SU-DHL-6 (cell line): ENCODE data around the gene PLXDC2.

ENCODE experiments used
- H2AFZ ChIP-seq: fragments of 200-600 bp; sonication (generic); 2 replicates; pipeline ENCODE4 v1.6.1; 2014; ENCODE audit warnings: low read depth, mild to moderate bottlenecking, moderate library complexity, mixed read lengths, antibody characterized with exemption, low read length; ENCODE audit not compliant: severe bottlenecking
- H3F3A ChIP-seq: fragments of 200-600 bp; shearing (Covaris generic); 2 replicates; pipeline ENCODE4 v1.6.0; 2016; ENCODE audit warnings: antibody characterized with exemption, mild to moderate bottlenecking; ENCODE audit not compliant: insufficient read depth
- H3K27ac ChIP-seq: fragments of 200-600 bp; sonication (generic); 2 replicates; pipeline ENCODE4 v1.5.1; 2016; ENCODE audit warnings: low read depth, mild to moderate bottlenecking, low read length, moderate library complexity, mixed read lengths
- H3K27me3 ChIP-seq: fragments of 200-600 bp; sonication (generic), shearing (Covaris generic); 2 replicates; pipeline ENCODE4 v1.6.0; 2014; ENCODE audit warnings: mild to moderate bottlenecking, low read length
- H3K36me3 ChIP-seq: fragments of 200-600 bp; sonication (generic); 2 replicates; pipeline ENCODE4 v1.6.1; 2014; ENCODE audit warnings: mild to moderate bottlenecking, low read length, mixed read lengths
- H3K4me2 ChIP-seq: fragments of 300-600, 200-600 bp; shearing (Covaris generic), sonication (generic); 2 replicates; pipeline ENCODE4 v1.6.0; 2014; ENCODE audit warnings: low read length, low read depth, mild to moderate bottlenecking; ENCODE audit not compliant: poor library complexity, severe bottlenecking
- H3K4me3 ChIP-seq: fragments of 200-600 bp; sonication (generic); 2 replicates; pipeline ENCODE4 v1.5.1; 2014; ENCODE audit warnings: antibody characterized with exemption, low read length, mild to moderate bottlenecking, mixed read lengths; ENCODE audit not compliant: insufficient read depth, poor library complexity, severe bottlenecking
- H3K79me2 ChIP-seq: fragments of 200-600 bp; sonication (generic); 2 replicates; pipeline ENCODE4 v1.6.1; 2014; ENCODE audit warnings: mild to moderate bottlenecking, low read length, moderate library complexity; ENCODE audit not compliant: insufficient read depth
- H3K9ac ChIP-seq: fragments of 200-600 bp; sonication (generic); 2 replicates; pipeline ENCODE4 v1.7.0; 2014; ENCODE audit warnings: mild to moderate bottlenecking, low read length
- H3K9me2 ChIP-seq: fragments of 200-600 bp; sonication (generic); replicated peaks from 2 replicates; pipeline ENCODE4 v1.6.1; 2014; ENCODE audit warnings: low read length; ENCODE audit not compliant: insufficient read depth
- H3K9me3 ChIP-seq: fragments of 200-600 bp; sonication (generic); 2 replicates; pipeline ENCODE4 v1.6.1; 2014; ENCODE audit warnings: low read length, mixed read lengths; ENCODE audit not compliant: insufficient read depth
- H4K20me1 ChIP-seq: fragments of 200-600 bp; sonication (generic); 2 replicates; pipeline ENCODE4 v1.6.1; 2014; ENCODE audit warnings: low read depth, mild to moderate bottlenecking, antibody characterized with exemption, low read length, moderate library complexity, mixed read lengths
- EZH2phosphoT487 ChIP-seq: fragments of 200-600 bp; sonication (generic), shearing (Covaris generic); conservative IDR thresholded peaks from 2 replicates; pipeline ENCODE4 v1.6.1; 2018; ENCODE audit warnings: mild to moderate bottlenecking, antibody characterized with exemption, low read length, moderate library complexity, mixed read lengths
- TF ChIP-seq, protein P1 (sequence below): fragments of 200-600 bp; sonication (generic); IDR thresholded peaks from one replicate; pipeline ENCODE4 v1.5.1; 2017; ENCODE audit warnings: antibody characterized with exemption, mild to moderate bottlenecking, low read length, moderate library complexity; ENCODE audit not compliant: insufficient read depth, poor library complexity, severe bottlenecking

PLXDC2 gene

DNA sequence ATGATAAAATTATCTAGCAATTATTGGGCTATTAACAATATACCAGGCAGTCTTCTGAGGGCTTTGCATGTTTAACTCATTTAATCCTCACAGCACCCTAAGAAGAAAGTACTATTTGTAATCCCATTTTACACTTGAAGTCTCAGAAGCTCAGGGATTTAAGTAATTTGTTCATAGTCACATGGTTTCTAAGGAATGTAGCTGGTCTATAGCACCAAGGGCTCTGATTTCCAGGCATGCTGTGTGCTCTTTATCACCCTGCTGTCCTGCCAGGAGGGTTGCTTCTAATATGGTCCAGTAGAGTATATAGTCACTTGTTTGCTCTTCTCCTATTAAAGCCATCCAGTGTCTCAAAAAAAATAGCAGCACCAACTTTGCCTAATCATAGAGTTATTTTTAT lies 417.2 kb downstream of the PLXDC2 start:
- H3K4me2 ChIP-seq: no peak overlapping the region
- no peaks in the 10 kb centered on the region for H3K27me3 ChIP-seq
- no peaks in the 10 kb centered on the region for H3K79me2 ChIP-seq
- H4K20me1 ChIP-seq: no peaks in the 10 kb centered on the region
- H3K9me2 ChIP-seq: no peaks in the 10 kb centered on the region
- no peak overlapping the region for H2AFZ ChIP-seq
- no peaks in the 10 kb centered on the region for H3F3A ChIP-seq
- no peak overlapping the region for H3K9ac ChIP-seq
- no peak overlapping the region for H3K4me3 ChIP-seq
- TF ChIP-seq EZH2phosphoT487: no peak
- TF ChIP-seq, protein P1, sequence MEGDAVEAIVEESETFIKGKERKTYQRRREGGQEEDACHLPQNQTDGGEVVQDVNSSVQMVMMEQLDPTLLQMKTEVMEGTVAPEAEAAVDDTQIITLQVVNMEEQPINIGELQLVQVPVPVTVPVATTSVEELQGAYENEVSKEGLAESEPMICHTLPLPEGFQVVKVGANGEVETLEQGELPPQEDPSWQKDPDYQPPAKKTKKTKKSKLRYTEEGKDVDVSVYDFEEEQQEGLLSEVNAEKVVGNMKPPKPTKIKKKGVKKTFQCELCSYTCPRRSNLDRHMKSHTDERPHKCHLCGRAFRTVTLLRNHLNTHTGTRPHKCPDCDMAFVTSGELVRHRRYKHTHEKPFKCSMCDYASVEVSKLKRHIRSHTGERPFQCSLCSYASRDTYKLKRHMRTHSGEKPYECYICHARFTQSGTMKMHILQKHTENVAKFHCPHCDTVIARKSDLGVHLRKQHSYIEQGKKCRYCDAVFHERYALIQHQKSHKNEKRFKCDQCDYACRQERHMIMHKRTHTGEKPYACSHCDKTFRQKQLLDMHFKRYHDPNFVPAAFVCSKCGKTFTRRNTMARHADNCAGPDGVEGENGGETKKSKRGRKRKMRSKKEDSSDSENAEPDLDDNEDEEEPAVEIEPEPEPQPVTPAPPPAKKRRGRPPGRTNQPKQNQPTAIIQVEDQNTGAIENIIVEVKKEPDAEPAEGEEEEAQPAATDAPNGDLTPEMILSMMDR: no peak
- H3K27ac ChIP-seq: no peak overlapping the region
- H3K36me3 ChIP-seq: no peaks in the 10 kb centered on the region
- H3K9me3 ChIP-seq: no peaks in the 10 kb centered on the region

GRCh38 chr10:20234579-20234978 lies 418.3 kb downstream of the PLXDC2 start:
- H3F3A ChIP-seq: no peaks in the 10 kb centered on the region
- no peaks in the 10 kb centered on the region for H3K9me3 ChIP-seq
- no peak overlapping the region for H3K4me3 ChIP-seq
- H3K27me3 ChIP-seq: no peaks in the 10 kb centered on the region
- no peaks in the 10 kb centered on the region for H3K9me2 ChIP-seq
- H3K4me2 ChIP-seq: no peak overlapping the region
- no peak overlapping the region for H3K27ac ChIP-seq
- H3K9ac ChIP-seq: no peak overlapping the region
- no peaks in the 10 kb centered on the region for H4K20me1 ChIP-seq
- TF ChIP-seq, protein P1: no peak
- no peak for TF ChIP-seq EZH2phosphoT487
- H2AFZ ChIP-seq: no peak overlapping the region
- no peaks in the 10 kb centered on the region for H3K36me3 ChIP-seq
- no peaks in the 10 kb centered on the region for H3K79me2 ChIP-seq

GRCh38 chr10:20237091-20237570 lies 420.9 kb downstream of the PLXDC2 start:
- TF ChIP-seq, protein P1: no peak
- Histone ChIP-seq H3K36me3 (no peaks in the 10 kb centered on the region), H3K4me3 (no peak overlapping the region), H3K9me3 (no peaks in the 10 kb centered on the region), H3K79me2 (no peaks in the 10 kb centered on the region), H4K20me1 (no peaks in the 10 kb centered on the region), H3F3A (no peaks in the 10 kb centered on the region), H2AFZ (no peak overlapping the region), H3K4me2 (no peak overlapping the region), H3K9me2 (no peaks in the 10 kb centered on the region), H3K27me3 (no peaks in the 10 kb centered on the region), H3K9ac (no peak overlapping the region), H3K27ac (no peak overlapping the region)

DNA sequence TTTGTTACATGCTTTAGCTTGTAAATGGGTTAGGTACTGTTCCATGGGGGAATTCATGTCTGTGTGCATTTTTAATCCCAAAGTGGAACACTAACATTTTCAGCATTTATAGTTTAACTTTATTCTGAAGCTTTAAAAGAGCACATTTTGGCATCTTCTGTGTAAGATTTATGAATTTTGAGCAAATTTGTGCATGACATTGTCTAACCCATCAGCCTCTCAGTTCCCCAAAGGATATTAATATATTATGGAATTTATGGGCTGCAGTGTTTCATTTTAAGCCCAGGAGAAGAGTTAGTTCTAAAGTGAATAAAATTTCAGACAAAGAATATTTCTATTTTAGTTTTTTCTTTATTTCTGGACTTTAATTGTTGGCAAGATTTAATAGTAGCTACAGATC lies 421.4 kb downstream of the PLXDC2 start:
- H3K27me3 ChIP-seq: no peaks in the 10 kb centered on the region
- no peak overlapping the region for H3K9ac ChIP-seq
- H4K20me1 ChIP-seq: no peaks in the 10 kb centered on the region
- TF ChIP-seq, protein P1: no peak
- TF ChIP-seq EZH2phosphoT487: no peak
- no peak overlapping the region for H3K4me3 ChIP-seq
- H3F3A ChIP-seq: no peaks in the 10 kb centered on the region
- H3K36me3 ChIP-seq: no peaks in the 10 kb centered on the region
- no peaks in the 10 kb centered on the region for H3K79me2 ChIP-seq
- no peak overlapping the region for H3K4me2 ChIP-seq
- no peaks in the 10 kb centered on the region for H3K9me2 ChIP-seq
- no peaks in the 10 kb centered on the region for H3K9me3 ChIP-seq
- no peak overlapping the region for H2AFZ ChIP-seq
- H3K27ac ChIP-seq: no peak overlapping the region
